IgD-negative memory B cell (primary cell): ENCODE results near the gene TEKTIP1. TPM values are rescaled to one million over a fixed set of nuclear protein-coding genes. Genes with fewer than 3 reads are reported as not detected.

ENCODE experiments used
- H3K27ac Mint-ChIP-seq, 3 donors: one replicate each; pipeline ENCODE4 v1.8.0; 2020 to 2022; ENCODE audit warnings: mild to moderate bottlenecking in 3 of 3, mixed read lengths in 3 of 3, moderate library complexity in 1 of 3
- H3K27me3 Mint-ChIP-seq: one replicate; pipeline ENCODE4 v1.8.0; 2021; ENCODE audit warnings: mixed read lengths
- H3K36me3 Mint-ChIP-seq: one replicate; pipeline ENCODE4 v1.8.0; 2020; ENCODE audit warnings: mild to moderate bottlenecking, mixed read lengths
- H3K4me1 Mint-ChIP-seq, 3 donors: one replicate each; pipeline ENCODE4 v1.8.0; 2020 to 2022; ENCODE audit warnings: mixed read lengths in 3 of 3, mild to moderate bottlenecking in 1 of 3
- H3K4me3 Mint-ChIP-seq, 4 donors: one replicate each; pipeline ENCODE4 v1.8.0; 2020 to 2022; ENCODE audit warnings: mild to moderate bottlenecking in 4 of 4, mixed read lengths in 4 of 4, moderate library complexity in 3 of 4
- H3K9me3 Mint-ChIP-seq, 3 donors: one replicate each; pipeline ENCODE4 v1.8.0; 2020 to 2021; ENCODE audit warnings: mixed read lengths in 3 of 3, mild to moderate bottlenecking in 1 of 3
- polyA plus RNA-seq: library from polyadenylated mRNA; unstranded; fragments of 300-500 nt; fragmentation: Illumina TruSeq; gene quantifications from one replicate; pipeline ENCODE4 v1.2.3, GENCODE V29; 2021

Gene TEKTIP1
- polyA plus RNA-seq, 1 donor from 2014 or later, result not detected

DNA sequence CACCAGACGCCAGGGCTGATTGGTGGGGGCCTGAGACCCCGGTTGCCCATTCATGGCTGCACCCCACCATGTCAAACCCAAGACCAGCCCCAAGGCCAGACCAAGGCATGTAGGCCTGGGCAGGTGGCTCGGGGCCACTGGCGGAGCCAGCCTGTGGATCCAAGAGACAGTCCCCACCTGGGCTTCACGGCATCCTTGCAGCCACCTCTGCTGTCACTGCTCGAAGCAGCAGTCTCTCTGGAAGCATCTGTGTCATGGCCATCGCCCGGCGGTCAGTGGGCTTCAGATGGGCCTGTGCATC lies 3.8 kb upstream of the TEKTIP1 start:
- no peak overlapping the region for H3K4me3 Mint-ChIP-seq
- H3K9me3 Mint-ChIP-seq, result no peaks in the 10 kb centered on the region
- H3K36me3 Mint-ChIP-seq, result peaks cover 2% of the 10 kb centered on the region
- H3K27me3 Mint-ChIP-seq, result no peaks in the 10 kb centered on the region
- no peak overlapping the region for H3K27ac Mint-ChIP-seq
- H3K4me1 Mint-ChIP-seq, result no peaks in the 10 kb centered on the region

DNA sequence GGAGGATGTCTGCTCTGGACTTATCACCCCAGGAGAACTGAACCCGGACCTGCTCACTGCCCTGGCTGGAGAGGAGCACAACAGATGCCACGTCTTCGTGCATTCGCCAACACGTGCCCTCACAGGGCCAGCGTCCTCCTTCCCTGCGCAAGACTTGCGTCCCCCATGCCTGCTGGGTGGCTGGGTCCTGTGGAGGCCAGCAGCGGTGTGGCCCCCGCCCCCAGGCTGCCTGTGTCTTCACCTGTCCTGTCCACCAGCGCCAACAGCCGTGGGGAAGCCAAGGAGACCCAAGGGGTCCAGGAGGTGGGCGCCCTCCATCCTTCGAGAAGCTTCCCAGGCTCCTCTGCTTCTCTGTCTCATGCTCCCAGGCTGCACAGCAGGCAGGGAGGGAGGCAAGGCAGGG lies 3.4 kb upstream of the TEKTIP1 start:
- Mint-ChIP-seq H3K9me3 (no peaks in the 10 kb centered on the region), H3K4me1 (no peaks in the 10 kb centered on the region), H3K36me3 (peaks cover 2% of the 10 kb centered on the region)

DNA sequence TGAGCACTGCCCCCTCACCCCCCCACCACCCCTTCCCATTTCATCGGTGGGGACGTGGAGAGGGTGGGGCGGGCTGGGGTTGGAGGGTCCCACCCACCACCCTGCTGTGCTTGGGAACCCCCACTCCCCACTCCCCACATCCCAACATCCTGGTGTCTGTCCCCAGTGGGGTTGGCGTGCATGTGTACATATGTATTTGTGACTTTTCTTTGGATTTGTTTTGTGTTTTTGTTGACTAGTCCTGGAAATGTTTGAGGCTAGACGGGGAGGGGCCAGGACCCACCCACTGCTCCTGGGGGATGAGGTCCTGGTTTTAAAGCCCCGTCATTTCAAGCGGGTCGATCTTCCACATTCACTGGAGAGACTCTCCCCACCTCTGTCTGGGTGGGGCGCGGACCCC lies 3.0 kb upstream of the TEKTIP1 start:
- Mint-ChIP-seq H3K4me3 (no peak overlapping the region), H3K9me3 (no peaks in the 10 kb centered on the region), H3K36me3 (peaks cover 2% of the 10 kb centered on the region), H3K27ac (peak overlapping the region in 1 of 3 donors; percentile 12), H3K4me1 (no peaks in the 10 kb centered on the region), H3K27me3 (no peaks in the 10 kb centered on the region)

More for the DNA sequence above, 3.4 kb upstream of the TEKTIP1 start:
- Mint-ChIP-seq H3K27ac (no peak overlapping the region), H3K27me3 (no peaks in the 10 kb centered on the region), H3K4me3 (no peak overlapping the region)

DNA sequence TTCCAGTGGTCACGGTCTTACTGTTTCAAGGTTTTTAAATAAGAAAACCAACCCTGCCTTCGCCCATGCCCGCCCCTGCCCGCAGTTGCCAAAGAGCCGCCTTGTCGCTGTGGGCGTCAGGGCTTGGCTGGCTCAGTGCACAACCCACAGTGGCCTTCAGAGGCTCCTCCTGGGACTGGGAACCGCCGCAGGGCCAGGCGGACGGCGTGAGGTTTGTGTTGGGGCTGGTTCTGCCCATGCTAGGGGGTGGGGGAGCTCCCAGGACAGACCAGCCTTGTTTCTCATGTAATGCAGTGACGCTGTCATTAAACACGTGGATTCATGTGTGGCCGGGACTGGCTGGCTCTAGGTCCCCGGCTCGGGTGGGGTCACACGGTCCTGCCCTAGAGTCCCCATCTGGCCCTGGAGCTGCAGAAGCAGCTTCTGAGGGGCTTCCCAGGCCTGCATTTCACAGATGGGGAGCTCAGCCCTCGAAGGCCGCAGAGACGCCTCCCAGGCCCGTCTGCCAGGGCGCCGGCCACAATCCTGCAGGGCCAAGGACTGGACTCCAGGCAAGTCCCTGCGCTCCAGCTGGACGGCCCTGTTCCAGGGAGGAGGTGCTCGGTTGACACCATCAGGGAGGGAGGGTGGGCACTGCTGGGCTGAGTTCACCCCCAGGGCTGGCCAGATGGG lies 2.4 kb upstream of the TEKTIP1 start:
- H3K4me3 Mint-ChIP-seq, result no peak overlapping the region
- H3K27ac Mint-ChIP-seq, result peak overlapping the region in 1 of 3 donors; percentile 12
- H3K9me3 Mint-ChIP-seq, result no peaks in the 10 kb centered on the region
- H3K27me3 Mint-ChIP-seq, result no peaks in the 10 kb centered on the region
- H3K4me1 Mint-ChIP-seq, result no peaks in the 10 kb centered on the region
- H3K36me3 Mint-ChIP-seq, result peaks cover 2% of the 10 kb centered on the region

DNA sequence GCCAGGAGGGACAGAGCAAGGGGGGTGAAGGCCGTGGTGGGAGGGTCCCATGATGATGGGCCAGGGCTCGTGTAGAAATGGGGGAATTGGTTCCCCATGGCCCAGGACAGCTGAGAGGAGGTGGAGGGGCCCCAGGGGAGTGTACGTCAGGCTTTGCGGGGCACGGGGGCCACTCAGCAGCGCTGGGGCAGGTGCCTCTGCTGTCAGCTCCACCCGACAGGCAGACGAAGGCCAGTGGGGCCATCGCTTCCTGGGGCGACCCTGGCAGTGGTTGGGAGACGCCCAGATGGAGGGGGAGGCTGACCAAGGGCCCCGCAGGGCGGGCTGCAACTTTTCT lies 1.9 kb upstream of the TEKTIP1 start:
- Mint-ChIP-seq H3K27me3 (no peaks in the 10 kb centered on the region), H3K4me1 (no peaks in the 10 kb centered on the region), H3K27ac (no peak overlapping the region), H3K36me3 (peaks cover 2% of the 10 kb centered on the region), H3K4me3 (peak overlapping the region in 2 of 4 donors; percentile 35 to 65), H3K9me3 (no peaks in the 10 kb centered on the region)

DNA sequence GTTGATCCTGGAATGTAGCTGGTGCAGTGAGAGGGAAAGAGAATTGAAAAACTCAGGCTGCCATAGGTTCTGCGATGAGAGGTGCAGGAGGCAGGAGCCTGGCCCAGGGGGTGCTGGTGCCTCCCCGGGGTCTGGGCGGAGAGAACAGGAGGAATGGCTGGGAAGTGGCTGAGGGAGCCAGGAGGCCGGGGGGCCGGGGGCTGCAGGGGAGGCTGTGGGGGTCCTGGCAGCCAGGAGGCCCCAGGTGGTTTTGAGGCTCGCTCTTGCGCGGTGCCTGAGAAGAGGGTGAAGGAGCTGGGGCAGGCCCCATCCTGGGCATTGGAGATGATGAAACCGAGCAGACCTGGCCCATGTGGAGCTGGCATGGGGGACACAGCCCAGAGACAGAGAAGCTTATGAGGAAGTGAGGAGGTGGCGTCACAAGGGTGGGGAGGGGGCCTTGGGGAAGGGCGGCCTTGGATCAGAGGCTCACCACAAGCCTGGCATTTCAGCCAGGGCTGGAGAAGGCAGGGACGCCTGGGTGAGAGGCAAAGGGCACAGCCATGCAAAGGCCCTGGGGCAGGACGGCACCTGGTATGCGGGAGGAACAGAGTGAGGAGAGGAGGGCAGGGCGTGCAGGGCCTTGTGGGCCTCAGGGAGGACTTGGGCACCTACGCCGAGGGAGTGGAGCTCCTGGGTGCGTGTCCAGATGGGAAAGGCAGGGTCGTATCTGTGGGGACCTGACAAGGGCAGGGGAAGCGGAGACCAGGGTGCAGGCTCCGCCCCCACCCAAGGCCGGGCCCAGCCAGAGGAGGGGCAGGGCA lies 1.3 kb upstream of the TEKTIP1 start:
- Mint-ChIP-seq H3K4me1 (no peaks in the 10 kb centered on the region), H3K9me3 (no peaks in the 10 kb centered on the region), H3K4me3 (peak overlapping the region in 2 of 4 donors; percentile 35 to 65), H3K36me3 (peaks cover 2% of the 10 kb centered on the region), H3K27ac (peak overlapping the region in 1 of 3 donors; percentile 63), H3K27me3 (no peaks in the 10 kb centered on the region)

DNA sequence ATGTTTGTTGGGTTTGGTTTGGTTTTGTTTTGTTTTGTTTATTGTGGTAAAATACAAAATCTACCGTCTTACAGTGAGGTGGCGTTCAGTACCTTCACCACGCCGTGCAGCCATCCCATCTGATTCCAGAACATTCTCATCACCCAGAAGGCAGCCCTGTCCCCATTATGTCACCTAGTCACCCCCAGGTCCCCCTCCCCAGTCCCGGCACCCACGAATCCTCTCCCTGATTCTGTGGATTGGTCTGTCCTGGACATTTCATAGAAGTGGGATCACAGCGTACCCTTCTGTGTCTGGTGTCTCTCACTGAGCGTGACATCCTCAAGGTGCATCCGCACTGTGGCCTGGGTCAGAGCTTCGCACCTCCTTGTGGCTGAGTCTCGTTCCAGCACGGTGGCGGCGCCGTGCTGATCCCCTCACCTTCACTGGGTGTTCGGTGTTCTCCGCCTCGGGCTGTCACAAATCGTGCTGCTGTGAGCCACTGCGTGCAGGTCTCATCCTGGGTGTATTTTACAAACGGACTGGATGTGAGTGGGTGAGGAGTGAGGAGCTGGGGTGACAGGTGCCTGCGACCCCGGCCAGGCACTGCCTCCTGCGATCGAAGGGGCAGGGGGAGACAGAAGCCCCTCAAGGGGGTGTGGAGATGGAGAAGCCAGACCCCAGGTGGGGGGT lies 580 bp upstream of the TEKTIP1 start:
- Mint-ChIP-seq H3K36me3 (peaks cover 2% of the 10 kb centered on the region), H3K9me3 (no peaks in the 10 kb centered on the region), H3K4me3 (no peak overlapping the region), H3K27me3 (no peaks in the 10 kb centered on the region), H3K27ac (no peak overlapping the region), H3K4me1 (no peaks in the 10 kb centered on the region)

DNA sequence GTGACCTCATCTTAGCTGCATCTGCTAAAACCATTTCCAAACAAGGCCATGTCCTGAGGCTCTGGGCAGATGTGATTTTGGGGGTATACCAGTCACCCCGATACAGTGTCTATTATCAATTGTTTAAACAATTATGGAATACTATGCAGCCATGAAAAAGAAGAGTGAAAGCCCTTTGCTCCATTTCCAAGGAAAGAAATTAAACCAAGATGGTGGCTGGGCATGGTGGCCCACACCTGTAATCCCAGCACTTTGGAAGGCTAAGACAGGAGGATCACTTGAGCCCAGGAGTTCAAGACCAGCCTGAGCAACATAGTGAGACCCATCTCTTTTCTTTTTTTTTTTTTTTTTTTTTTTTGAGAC lies 763 bp downstream of the TEKTIP1 start:
- Mint-ChIP-seq H3K36me3 (peaks cover 2% of the 10 kb centered on the region), H3K27me3 (no peaks in the 10 kb centered on the region), H3K4me3 (no peak overlapping the region), H3K4me1 (no peaks in the 10 kb centered on the region), H3K27ac (peak overlapping the region in 2 of 3 donors; percentile 39 to 59), H3K9me3 (no peaks in the 10 kb centered on the region)

DNA sequence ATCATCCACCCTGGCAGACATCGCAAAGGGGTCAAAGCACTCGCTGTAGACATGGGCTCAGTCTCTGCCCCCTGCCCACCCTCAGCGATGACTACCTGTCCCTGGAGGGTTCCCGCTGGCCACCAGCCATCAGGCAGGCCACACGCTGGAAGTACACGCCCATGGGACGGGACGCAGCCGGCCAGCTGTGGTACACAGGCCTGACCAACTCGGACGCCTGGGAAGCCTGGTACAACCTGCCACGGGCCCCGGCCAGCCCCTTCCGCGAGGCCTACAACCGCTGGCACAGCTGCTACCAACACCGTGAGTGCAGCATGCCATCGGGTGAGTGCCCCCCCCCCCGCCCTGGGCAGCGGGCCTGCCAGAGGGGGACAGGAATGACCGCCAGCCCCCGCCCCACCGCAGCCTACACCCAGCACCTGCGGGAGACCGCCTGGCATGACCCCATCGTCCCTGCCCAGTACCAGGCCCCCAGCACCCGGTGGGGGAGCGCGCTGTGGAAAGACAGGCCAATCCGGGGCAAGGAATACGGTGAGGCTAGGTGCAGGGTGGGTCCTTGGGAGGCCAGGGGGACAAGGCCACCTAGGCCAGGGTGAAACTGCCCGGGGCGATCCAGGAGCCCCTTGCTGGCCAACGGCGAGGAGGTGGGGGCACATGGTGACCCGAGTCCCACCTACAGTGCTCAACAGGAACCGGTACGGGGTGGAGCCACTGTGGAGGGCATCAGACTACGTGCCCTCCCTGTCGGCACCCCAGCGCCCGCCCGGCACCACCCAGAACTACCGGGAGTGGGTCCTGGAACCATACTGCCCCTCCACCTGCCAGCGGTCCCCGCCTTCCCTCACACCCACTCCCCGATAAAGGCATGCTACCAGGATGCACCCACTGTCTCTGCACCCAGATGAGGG lies 4.4 kb downstream of the TEKTIP1 start:
- peaks cover 0 to 9% (median 8%) of the 10 kb centered on the region in 3 donors for H3K4me1 Mint-ChIP-seq
- peaks cover 2% of the 10 kb centered on the region for H3K36me3 Mint-ChIP-seq
- H3K27ac Mint-ChIP-seq, result no peak overlapping the region
- H3K4me3 Mint-ChIP-seq, result no peak overlapping the region
- no peaks in the 10 kb centered on the region for H3K27me3 Mint-ChIP-seq
- H3K9me3 Mint-ChIP-seq, result no peaks in the 10 kb centered on the region

DNA sequence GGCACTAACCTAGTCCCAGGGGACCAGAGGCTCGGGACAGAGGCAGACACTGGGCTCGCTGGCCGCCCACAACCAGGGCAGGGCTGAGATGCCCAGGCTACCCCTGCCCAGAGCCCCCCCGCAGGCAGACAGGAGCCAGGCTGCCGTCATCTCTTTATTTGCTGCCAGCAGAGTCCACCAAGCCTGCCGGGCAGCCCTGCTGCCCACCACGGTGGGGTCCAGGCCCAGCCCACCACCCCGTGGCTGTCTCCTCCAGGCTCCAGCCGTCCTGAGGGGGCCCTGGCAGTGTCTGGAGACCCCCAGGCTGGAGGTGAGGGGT lies 5.0 kb downstream of the TEKTIP1 start:
- H3K4me1 Mint-ChIP-seq, result peaks cover 0 to 9% (median 8%) of the 10 kb centered on the region in 3 donors
- H3K36me3 Mint-ChIP-seq, result peaks cover 2% of the 10 kb centered on the region
- H3K27me3 Mint-ChIP-seq, result no peaks in the 10 kb centered on the region

DNA sequence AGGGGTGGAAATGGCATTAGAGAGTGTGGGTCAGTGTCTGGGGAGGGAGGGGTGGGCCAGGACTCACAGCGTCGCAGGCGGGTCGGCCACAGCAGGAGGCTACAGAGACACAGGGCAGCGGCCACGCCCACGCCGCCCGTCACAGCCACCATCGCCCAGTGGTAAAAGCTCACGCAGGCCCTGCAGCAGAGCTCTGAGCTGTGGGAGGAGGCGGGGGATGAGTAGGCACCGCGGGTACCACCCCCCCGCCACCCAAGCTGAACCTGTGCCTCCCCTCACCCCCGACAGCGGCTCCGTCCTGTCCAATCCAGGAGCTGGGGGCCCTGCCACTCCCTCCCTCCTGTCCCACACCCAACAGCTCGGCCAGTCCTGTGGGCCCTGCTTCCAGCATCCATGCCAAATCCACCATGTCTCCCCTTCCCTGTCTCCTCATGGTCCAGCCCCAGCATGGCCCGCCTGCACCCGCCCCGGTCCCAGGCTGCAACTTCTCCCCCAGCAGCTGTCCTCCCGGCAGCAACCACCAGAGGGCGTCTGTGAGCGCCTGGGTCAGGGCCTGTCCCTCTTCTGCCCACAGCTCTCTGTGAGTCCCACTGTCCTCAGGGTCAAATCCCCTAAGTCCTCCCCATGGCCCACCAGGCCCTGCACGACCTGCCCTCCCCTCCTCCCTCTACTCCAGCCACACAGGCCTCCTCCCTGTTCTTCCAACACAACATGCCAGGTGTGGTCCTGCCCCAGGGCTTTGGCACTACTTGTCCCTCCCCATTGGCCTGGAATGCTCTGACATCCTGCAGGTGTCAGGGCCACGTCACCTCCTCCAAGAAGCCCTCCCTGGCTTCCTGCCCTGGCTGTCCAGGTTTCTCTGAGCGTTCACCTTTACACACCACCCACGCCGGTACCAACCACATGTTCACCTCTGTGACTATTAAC lies 6.0 kb downstream of the TEKTIP1 start:
- H3K4me3 Mint-ChIP-seq, result no peak overlapping the region
- peaks cover 0 to 9% (median 8%) of the 10 kb centered on the region in 3 donors for H3K4me1 Mint-ChIP-seq
- H3K36me3 Mint-ChIP-seq, result no peaks in the 10 kb centered on the region
- no peaks in the 10 kb centered on the region for H3K9me3 Mint-ChIP-seq
- H3K27me3 Mint-ChIP-seq, result no peaks in the 10 kb centered on the region
- H3K27ac Mint-ChIP-seq, result peak overlapping the region in 1 of 3 donors; percentile 31

More for the DNA sequence above, 5.0 kb downstream of the TEKTIP1 start:
- Mint-ChIP-seq H3K4me3 (no peak overlapping the region), H3K9me3 (no peaks in the 10 kb centered on the region), H3K27ac (no peak overlapping the region)

DNA sequence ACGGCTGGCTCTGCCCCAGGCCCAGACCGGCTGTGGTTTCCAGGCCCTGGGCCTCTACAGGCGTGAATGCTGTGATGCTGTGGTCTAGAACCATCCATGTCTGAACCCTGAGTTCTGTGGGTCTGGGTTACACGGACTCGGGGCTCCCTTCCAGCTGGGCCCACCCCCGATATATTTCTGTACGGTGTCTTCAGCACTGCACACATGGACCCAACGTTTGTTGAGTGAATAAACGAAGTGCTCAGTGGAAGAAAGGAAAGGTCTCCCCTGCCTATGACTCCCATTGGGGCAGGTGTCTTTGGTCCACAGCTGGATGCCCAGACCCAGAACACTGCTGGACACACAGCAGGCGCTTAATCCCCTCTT lies 6.7 kb downstream of the TEKTIP1 start:
- H3K27me3 Mint-ChIP-seq, result no peaks in the 10 kb centered on the region
- H3K36me3 Mint-ChIP-seq, result no peaks in the 10 kb centered on the region
- H3K27ac Mint-ChIP-seq, result peak overlapping the region in 1 of 3 donors; percentile 35

DNA sequence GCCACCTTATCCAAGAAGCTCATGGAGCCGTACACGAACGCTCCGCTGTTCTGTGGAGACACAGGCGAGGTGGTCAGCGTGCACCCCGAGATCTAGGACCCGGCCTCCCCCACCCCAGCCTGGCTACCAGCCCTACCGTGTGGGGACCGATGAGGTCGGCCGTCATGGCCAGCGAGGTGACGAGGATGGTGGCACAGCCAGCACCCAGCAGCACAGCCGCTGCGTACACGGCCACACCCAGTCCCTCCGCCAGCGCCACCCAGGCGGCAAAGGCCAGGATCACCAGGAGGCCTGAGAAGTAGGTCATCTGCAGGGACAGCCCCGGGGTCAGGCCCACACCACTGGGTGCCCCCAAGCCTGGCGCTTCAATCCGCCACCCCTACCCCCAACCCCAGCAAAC lies 7.1 kb downstream of the TEKTIP1 start:
- H3K36me3 Mint-ChIP-seq, result peaks cover 2% of the 10 kb centered on the region
- peaks cover 0 to 9% (median 8%) of the 10 kb centered on the region in 3 donors for H3K4me1 Mint-ChIP-seq
- no peaks in the 10 kb centered on the region for H3K27me3 Mint-ChIP-seq
- H3K9me3 Mint-ChIP-seq, result no peaks in the 10 kb centered on the region
- H3K27ac Mint-ChIP-seq, result peak overlapping the region in 1 of 3 donors; percentile 35
- no peak overlapping the region for H3K4me3 Mint-ChIP-seq

More for the DNA sequence above, 6.7 kb downstream of the TEKTIP1 start:
- peaks cover 0 to 9% (median 8%) of the 10 kb centered on the region in 3 donors for H3K4me1 Mint-ChIP-seq
- H3K9me3 Mint-ChIP-seq, result no peaks in the 10 kb centered on the region
- no peak overlapping the region for H3K4me3 Mint-ChIP-seq

DNA sequence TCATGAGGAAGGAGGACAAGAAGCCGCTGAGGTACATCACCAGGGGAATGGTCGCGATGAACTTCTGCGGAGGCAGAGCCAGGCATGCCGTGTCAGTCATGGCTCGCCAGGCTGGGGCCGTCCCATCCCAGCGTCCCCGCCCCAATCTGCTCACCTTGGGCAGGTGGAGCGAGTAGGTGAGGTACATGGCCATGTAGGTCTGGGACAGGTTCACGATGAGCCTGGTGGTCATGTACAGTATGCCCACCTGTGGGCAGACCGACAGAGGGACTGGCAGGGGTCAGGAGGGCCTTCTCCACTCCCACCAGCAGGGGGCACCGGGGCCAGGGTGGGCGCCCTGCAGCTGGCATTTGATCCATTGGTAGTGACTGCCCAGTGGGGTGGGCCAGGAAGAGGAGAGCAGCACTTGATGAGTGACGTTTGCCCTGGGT lies 8.3 kb downstream of the TEKTIP1 start:
- Mint-ChIP-seq H3K36me3 (peaks cover 2% of the 10 kb centered on the region), H3K4me3 (no peak overlapping the region), H3K9me3 (no peaks in the 10 kb centered on the region), H3K4me1 (peaks cover 0 to 14% (median 10%) of the 10 kb centered on the region in 3 donors), H3K27ac (peak overlapping the region in 1 of 3 donors; percentile 39), H3K27me3 (no peaks in the 10 kb centered on the region)
